Coronary artery (tissue), 2 donors: Measurements from ENCODE around the gene GAS1.

Experiments
- DNase-seq: peaks from one replicate; pipeline ENCODE4 v3.0.0-alpha.2; 2017; ENCODE audit warnings: low spot score
- H3K27ac ChIP-seq, 2 donors: fragments of 200-600 bp; sonication (generic); one replicate each; pipeline ENCODE4 v1.5.1; 2016 to 2019
- H3K4me3 ChIP-seq: fragments of 200-600 bp; sonication (generic); 2 replicates; pipeline ENCODE4 v1.5.1; 2016; ENCODE audit warnings: mild to moderate bottlenecking, moderate library complexity
- TF ChIP-seq, protein P1 (sequence below): fragments of 200-600 bp; sonication (generic); IDR thresholded peaks from one replicate; pipeline ENCODE4 v1.5.1; 2019; ENCODE audit warnings: antibody characterized with exemption

GAS1 gene

DNA sequence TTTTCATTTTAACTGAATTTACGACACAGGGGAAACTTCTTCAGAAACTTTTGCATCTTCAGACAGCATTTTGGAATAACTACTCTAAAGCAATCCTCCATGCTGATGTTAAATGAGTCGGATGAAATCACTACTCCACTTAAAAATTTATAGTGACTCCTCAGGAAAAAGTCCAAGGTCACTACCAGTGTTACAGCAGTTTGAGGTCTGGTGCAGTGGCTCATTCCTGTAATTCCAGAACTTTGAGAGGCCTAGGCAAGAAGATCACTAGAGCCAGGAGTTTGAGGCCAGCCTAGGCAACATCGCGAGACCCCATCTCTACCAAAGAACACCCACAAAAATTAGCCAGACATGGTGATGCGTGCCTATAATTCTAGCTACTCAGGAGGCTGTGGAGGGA is 5.9 kb upstream of the GAS1 start:
- DNase-seq = no peak
- Histone ChIP-seq H3K4me3 (no peak overlapping the region), H3K27ac (no peak overlapping the region)
- TF ChIP-seq, protein P1, sequence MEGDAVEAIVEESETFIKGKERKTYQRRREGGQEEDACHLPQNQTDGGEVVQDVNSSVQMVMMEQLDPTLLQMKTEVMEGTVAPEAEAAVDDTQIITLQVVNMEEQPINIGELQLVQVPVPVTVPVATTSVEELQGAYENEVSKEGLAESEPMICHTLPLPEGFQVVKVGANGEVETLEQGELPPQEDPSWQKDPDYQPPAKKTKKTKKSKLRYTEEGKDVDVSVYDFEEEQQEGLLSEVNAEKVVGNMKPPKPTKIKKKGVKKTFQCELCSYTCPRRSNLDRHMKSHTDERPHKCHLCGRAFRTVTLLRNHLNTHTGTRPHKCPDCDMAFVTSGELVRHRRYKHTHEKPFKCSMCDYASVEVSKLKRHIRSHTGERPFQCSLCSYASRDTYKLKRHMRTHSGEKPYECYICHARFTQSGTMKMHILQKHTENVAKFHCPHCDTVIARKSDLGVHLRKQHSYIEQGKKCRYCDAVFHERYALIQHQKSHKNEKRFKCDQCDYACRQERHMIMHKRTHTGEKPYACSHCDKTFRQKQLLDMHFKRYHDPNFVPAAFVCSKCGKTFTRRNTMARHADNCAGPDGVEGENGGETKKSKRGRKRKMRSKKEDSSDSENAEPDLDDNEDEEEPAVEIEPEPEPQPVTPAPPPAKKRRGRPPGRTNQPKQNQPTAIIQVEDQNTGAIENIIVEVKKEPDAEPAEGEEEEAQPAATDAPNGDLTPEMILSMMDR = no peak

DNA sequence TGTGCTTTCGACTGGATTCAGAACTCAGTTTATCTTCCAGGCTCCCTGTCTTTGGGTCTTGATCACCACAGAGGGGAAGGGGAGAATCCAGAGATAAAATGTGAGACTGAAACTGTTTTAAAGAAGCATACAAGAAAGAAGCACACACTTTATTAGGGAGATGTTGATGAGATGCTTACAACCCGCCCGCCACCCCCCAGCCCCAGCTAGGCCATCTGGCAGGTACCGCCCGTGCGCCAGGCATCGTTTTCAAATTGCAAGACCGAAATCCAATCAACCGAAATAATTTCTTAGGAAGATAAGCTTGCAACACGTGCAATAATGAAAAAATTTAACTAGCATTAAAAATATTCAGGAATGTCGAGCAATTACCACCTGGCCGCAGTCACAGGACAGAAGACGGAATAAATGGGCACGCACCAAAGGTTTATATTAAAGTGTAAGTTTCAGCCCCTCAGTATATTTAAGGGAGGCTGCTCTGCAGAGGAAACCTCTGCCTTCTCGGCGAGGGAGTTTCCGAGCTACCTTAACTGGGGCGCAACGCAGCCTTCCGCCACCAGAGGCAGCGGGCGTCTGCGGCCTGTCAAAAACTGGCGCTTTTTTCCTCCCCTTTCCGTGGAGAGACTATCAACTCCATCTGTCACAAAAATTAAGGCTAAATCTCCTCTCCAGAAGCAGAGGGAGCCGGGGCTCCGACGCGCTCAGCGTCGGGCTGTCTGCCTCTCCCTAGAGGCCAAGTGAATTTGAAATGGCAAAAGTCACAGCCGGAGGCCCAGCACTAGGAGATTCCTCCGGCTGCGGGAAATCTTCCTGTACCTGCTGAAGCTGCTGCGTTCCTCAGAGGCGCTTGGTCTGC is 996 bp upstream of the GAS1 start:
- Histone ChIP-seq H3K27ac (peak overlapping the region; percentile 54 to 78), H3K4me3 (peak overlapping the region; percentile 88)
- peak; percentile 87 for DNase-seq
- TF ChIP-seq, protein P1 = peak; percentile 72

DNA sequence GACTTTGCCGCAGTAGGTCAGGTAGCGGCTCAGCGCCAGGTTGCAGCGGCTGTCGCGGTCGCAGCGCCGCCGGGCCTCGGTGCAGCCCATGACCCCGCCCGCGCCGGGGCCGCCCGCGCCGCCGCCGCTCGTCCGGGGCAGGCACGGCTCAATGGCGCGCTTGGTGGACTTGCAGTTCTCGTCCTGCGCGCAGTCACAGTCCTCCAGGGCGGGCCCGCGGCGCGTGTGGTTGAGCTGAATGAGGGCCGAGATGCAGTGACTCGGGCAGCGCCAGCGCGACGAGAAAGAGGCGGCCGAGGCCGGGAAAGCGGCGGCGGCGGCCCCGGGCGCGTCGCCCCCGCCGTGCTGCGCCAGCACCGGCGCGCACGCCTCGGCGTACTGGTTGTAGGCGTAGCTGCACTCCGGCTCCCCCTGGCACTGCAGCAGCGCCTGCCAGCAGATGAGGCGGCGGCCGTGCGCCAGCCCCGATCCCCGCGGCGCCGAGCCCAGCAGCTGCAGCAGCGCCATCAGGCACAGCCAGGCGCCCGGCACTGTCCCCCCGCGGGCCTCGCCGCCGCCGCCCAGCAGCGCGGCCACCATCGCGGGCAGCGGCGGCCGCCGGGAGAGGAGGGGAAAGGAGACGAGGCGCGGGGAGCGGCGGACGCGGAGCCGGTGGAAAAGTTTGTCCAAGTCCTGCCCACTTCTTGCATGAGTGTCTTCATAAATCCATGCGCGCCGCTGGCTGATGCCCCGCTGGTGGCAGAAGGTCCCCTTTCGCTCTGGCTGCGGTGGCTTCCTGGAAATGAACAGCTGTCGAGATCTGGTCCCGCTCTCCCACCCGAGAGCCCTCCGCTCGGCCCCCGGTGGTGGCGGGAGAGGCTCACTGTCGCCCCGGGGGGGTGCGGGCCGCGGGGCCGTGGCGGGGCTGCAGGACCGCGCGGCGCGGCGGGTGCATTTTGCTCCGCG is 833 bp downstream of the GAS1 start:
- TF ChIP-seq, protein P1 = no peak
- peak overlapping the region; percentile 40 to 92 for H3K27ac ChIP-seq
- DNase-seq = peak; percentile 81
- H3K4me3 ChIP-seq = peak overlapping the region; percentile 88

DNA sequence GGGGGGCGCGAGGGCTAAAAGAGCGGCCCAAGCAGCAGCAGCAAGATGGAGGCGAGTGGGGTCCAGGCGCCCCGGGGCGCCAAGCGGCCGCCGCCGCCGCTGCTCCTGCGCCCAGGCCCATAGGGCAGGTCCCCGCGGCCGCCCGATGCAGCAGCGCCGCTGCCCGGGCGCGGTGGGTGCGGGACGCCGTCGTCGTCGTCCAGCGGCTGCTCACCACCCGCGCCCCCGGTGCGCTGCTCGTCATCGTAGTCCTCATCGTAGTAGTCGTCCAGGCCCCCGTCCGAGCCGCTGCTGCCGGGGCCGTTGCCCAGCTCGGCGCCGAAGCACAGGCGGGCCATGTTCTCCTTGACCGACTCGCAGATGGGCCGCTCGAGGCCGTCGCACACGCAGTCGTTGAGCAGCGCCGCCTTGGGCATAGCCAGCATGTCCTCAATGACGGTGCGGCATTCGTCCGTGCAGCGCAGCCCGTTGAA is 1.5 kb downstream of the GAS1 start:
- Histone ChIP-seq H3K27ac (peak overlapping the region; percentile 40 to 92), H3K4me3 (peak overlapping the region; percentile 88)
- TF ChIP-seq, protein P1 = no peak
- DNase-seq = no peak

DNA sequence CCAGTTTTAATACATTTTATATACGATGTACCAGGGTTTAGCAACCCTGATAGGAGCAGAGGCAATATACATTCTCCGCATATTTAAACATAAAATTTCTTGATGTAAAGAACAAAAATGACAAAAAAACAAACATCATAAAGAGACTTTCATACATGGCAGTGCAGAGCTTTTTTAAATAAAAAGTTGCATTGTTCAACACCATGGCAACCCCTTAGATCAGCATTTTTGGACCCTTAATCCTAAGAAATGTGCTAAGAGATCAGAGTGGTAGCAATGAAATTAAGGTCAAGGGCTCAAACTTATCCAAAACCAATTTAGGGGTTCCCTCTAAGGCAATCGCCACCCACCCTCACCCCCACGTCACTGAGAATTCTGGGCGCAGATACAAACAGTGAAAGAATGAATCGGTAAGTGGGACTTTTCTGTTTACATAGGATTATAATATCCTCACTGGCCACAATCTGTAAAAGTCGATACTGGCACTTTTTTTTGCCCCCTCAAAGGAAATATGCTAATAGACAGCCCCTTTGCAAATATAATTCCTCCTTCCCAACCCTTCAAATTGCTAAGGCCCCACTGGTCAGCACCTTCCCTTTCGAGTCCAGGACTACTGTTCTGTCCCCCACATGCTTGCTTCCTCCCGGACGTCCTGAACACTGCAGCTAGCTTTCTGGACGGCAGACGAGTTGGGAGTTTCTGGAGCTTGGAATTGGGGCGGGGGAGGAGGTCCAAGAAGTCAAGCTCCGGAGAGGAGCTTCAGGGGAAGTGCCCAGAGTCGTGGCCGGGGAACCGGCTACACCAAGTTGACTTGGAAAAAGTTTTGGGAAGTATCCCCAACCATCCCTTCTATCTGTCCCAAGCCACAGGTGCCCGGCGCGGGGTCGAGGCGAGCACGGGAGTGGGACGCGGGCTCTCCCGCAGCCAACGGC is 2.2 kb downstream of the GAS1 start:
- Histone ChIP-seq H3K4me3 (peak overlapping the region; percentile 88), H3K27ac (peak overlapping the region; percentile 40 to 92)
- no peak for DNase-seq
- TF ChIP-seq, protein P1 = no peak
